HUES48 (cell line): Measurements from ENCODE around the gene BHLHE23.

Experiments
- H3K27ac ChIP-seq: one replicate; pipeline ENCODE4 v1.7.0; 2013; ENCODE audit warnings: low read depth, low read length, inconsistent platforms
- H3K27me3 ChIP-seq: 2 replicates; pipeline ENCODE4 v1.6.1; 2013; ENCODE audit warnings: mild to moderate bottlenecking, low read length; ENCODE audit not compliant: control insufficient read depth, insufficient read depth
- H3K36me3 ChIP-seq: 2 replicates; pipeline ENCODE4 v1.6.1; 2013; ENCODE audit warnings: low read length; ENCODE audit not compliant: control insufficient read depth, insufficient read depth
- H3K4me1 ChIP-seq: 2 replicates; pipeline ENCODE4 v1.6.1; 2013; ENCODE audit warnings: mild to moderate bottlenecking, low read length; ENCODE audit not compliant: control insufficient read depth, insufficient read depth
- H3K4me3 ChIP-seq: 2 replicates; pipeline ENCODE4 v1.5.1; 2013; ENCODE audit warnings: mild to moderate bottlenecking, low read depth, low read length
- H3K9ac ChIP-seq: 2 replicates; pipeline ENCODE4 v1.6.1; 2013; ENCODE audit warnings: mild to moderate bottlenecking, low read depth, low read length, moderate library complexity
- H3K9me3 ChIP-seq: 2 replicates; pipeline ENCODE4 v1.6.1; 2013; ENCODE audit warnings: low read length; ENCODE audit not compliant: control insufficient read depth, insufficient read depth

Gene BHLHE23

DNA sequence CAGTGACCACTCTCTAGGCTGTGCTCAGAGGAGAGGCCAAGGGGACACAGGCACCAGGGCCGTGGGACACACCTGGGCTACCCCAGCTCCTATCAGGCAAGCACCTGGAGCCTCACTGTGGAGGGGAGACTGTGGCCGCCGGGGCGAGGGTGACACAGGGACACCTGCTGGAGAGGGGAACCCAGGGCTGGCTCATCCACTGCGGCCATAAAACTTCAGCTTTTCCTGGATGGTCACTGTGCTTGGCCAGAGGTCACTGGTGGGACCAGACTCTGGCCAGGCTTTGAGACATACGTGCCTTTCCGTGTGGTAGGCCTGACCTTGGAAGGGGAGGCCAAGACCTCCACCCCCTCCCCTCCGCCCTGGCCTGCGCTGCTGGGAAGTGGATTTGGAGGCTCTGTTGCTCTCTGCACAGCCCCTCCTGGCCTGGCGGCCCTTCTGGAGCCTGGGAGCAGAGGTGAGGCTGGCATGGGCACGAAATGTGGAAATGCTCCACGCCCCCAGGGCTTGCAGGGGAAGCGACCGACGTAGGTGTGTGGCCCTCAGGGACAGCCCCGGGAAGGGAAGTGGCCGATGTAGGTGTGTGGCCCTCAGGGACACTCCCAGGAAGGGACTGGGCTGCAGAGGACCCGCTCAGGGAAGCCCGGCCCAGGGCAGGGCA is 42.9 kb upstream of the BHLHE23 start:
- Histone ChIP-seq H3K27me3 (no peaks in the 10 kb centered on the region), H3K9me3 (no peaks in the 10 kb centered on the region)

DNA sequence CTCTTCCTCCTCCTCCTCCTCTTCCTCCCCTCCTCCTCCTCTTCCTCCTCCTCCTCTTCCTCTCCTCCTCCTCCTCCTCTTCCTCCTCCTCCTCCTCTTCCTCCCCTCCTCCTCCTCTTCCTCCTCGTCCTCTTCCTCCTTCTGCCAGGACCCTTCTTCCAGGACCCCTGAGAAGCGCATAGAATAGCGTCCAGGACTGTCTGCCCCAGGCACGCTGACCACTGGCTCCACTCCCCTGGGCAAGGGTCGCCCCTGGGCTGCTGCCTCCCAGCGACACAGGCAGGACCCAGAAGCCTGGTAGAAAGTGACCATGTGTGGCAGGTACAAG is 42.4 kb upstream of the BHLHE23 start:
- Histone ChIP-seq H3K27me3 (no peaks in the 10 kb centered on the region), H3K4me3 (no peak overlapping the region), H3K9me3 (no peaks in the 10 kb centered on the region), H3K9ac (no peak overlapping the region), H3K27ac (no peak overlapping the region), H3K4me1 (no peaks in the 10 kb centered on the region), H3K36me3 (no peaks in the 10 kb centered on the region)

More for the DNA sequence above, 42.9 kb upstream of the BHLHE23 start:
- no peak overlapping the region for H3K9ac ChIP-seq
- H3K36me3 ChIP-seq = no peaks in the 10 kb centered on the region
- no peak overlapping the region for H3K27ac ChIP-seq
- no peak overlapping the region for H3K4me3 ChIP-seq
- H3K4me1 ChIP-seq = no peaks in the 10 kb centered on the region

- Histone ChIP-seq H3K9me3 (no peaks in the 10 kb centered on the region), H3K4me1 (no peaks in the 10 kb centered on the region), H3K27ac (no peak overlapping the region), H3K9ac (no peak overlapping the region), H3K27me3 (no peaks in the 10 kb centered on the region), H3K36me3 (no peaks in the 10 kb centered on the region), H3K4me3 (no peak overlapping the region)
Measured at GRCh38 chr20:63048516-63049190, 41.9 kb upstream of the BHLHE23 start.

- Histone ChIP-seq H3K36me3 (no peaks in the 10 kb centered on the region), H3K9ac (no peak overlapping the region), H3K4me1 (no peaks in the 10 kb centered on the region), H3K4me3 (no peak overlapping the region), H3K9me3 (no peaks in the 10 kb centered on the region), H3K27me3 (no peaks in the 10 kb centered on the region), H3K27ac (no peak overlapping the region)
Measured at GRCh38 chr20:63047946-63048345, 41.2 kb upstream of the BHLHE23 start.

- Histone ChIP-seq H3K9ac (no peak overlapping the region), H3K9me3 (no peaks in the 10 kb centered on the region), H3K36me3 (no peaks in the 10 kb centered on the region), H3K4me1 (no peaks in the 10 kb centered on the region), H3K27ac (no peak overlapping the region), H3K4me3 (no peak overlapping the region), H3K27me3 (no peaks in the 10 kb centered on the region)
Measured at GRCh38 chr20:63047267-63047666, 40.5 kb upstream of the BHLHE23 start.

GRCh38 chr20:63046841-63047240 is 40.1 kb upstream of the BHLHE23 start:
- Histone ChIP-seq H3K4me1 (no peaks in the 10 kb centered on the region), H3K9ac (no peak overlapping the region), H3K36me3 (no peaks in the 10 kb centered on the region), H3K27me3 (no peaks in the 10 kb centered on the region), H3K4me3 (no peak overlapping the region), H3K27ac (no peak overlapping the region), H3K9me3 (no peaks in the 10 kb centered on the region)

GRCh38 chr20:63045991-63046390 is 39.2 kb upstream of the BHLHE23 start:
- Histone ChIP-seq H3K9me3 (no peaks in the 10 kb centered on the region), H3K4me3 (no peak overlapping the region), H3K4me1 (no peaks in the 10 kb centered on the region), H3K27me3 (no peaks in the 10 kb centered on the region), H3K9ac (no peak overlapping the region), H3K36me3 (no peaks in the 10 kb centered on the region), H3K27ac (no peak overlapping the region)

DNA sequence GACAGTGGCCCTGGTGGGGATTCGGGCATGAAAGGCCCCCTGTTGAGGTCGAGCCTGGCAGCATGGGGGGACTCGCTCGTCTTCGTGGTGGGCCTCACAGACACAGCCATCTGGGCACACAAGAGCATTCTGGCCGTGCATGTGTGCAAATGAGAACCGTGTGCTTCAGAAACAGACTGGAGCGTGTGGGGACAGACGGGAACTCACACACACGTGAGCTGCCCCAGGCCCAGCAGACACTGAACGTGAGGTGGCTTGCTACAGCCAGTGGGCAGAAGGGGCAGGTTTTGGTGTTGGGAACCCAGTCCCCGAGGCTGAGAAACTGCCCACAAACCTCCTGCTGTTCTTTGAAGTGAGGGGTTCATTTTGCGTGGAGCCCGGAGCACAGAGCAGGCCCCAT is 38.6 kb upstream of the BHLHE23 start:
- Histone ChIP-seq H3K27me3 (no peaks in the 10 kb centered on the region), H3K27ac (no peak overlapping the region)

DNA sequence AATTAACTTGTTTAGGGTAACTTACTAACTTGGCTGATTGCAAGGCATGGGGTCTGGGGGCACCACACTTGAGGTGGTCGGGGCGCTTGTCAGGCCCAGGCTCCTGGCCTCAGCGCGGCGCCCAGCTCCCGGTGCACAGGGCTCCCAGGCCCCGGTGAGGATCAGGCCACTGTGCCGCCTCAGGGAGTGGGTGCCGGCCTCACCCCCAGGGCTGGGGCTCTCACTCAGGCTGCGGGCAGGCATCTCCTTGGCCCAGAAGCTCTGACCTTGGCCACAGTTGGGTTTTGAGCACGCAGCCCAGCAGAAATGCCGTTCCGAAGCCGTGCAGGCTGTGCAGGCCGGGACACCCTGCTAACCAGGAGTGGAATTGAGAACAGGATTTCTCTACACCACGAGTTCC is 37.8 kb upstream of the BHLHE23 start:
- H3K4me3 ChIP-seq = no peak overlapping the region
- no peak overlapping the region for H3K9ac ChIP-seq
- H3K4me1 ChIP-seq = no peaks in the 10 kb centered on the region
- H3K9me3 ChIP-seq = no peaks in the 10 kb centered on the region
- H3K36me3 ChIP-seq = no peaks in the 10 kb centered on the region
- no peaks in the 10 kb centered on the region for H3K27me3 ChIP-seq
- no peak overlapping the region for H3K27ac ChIP-seq

More for the DNA sequence above, 38.6 kb upstream of the BHLHE23 start:
- H3K4me3 ChIP-seq = no peak overlapping the region
- no peaks in the 10 kb centered on the region for H3K36me3 ChIP-seq
- no peak overlapping the region for H3K9ac ChIP-seq
- H3K4me1 ChIP-seq = no peaks in the 10 kb centered on the region
- H3K9me3 ChIP-seq = no peaks in the 10 kb centered on the region

DNA sequence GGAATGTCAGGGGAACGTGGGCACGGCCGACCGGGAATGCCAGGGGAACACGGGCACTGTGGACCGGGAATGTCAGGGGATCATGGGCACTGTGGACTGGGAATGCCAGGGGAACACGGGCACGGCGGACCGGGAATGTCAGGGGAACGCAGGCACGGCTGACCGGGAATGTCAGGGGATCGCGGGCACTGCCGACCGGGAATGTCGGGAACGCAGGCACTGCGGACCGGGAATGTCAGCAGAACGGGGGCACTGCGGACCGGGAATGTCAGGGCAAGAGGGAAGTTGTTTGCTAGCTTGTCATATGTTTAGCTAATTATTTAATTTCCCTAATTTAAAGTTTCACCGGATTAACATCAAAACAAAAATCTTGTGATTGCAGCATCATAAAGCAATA is 37.4 kb upstream of the BHLHE23 start:
- Histone ChIP-seq H3K27ac (no peak overlapping the region), H3K4me3 (no peak overlapping the region), H3K9me3 (no peaks in the 10 kb centered on the region), H3K36me3 (no peaks in the 10 kb centered on the region), H3K9ac (no peak overlapping the region), H3K27me3 (no peaks in the 10 kb centered on the region), H3K4me1 (no peaks in the 10 kb centered on the region)

- H3K27ac ChIP-seq = no peak overlapping the region
- no peaks in the 10 kb centered on the region for H3K36me3 ChIP-seq
- no peak overlapping the region for H3K9ac ChIP-seq
- H3K9me3 ChIP-seq = no peaks in the 10 kb centered on the region
- H3K27me3 ChIP-seq = no peaks in the 10 kb centered on the region
- H3K4me3 ChIP-seq = no peak overlapping the region
- no peaks in the 10 kb centered on the region for H3K4me1 ChIP-seq
Measured at GRCh38 chr20:63043348-63044203, 36.8 kb upstream of the BHLHE23 start.
